Neuronal stem cell (in vitro differentiated cells): ENCODE data around the gene F13A1.

Source experiments
- DNase-seq: peaks from one replicate; pipeline ENCODE4 v3.0.0-alpha.2; 2013; ENCODE audit warnings: low spot score
- H2AFZ ChIP-seq: one replicate; pipeline ENCODE4 v1.6.1; 2013; ENCODE audit warnings: mild to moderate bottlenecking, low read length, inconsistent platforms
- H2AK5ac ChIP-seq: 2 replicates; pipeline ENCODE4 v1.6.1; 2013; ENCODE audit warnings: low read depth, mild to moderate bottlenecking, inconsistent platforms, low read length, moderate library complexity, mixed read lengths
- H2BK120ac ChIP-seq: 2 replicates; pipeline ENCODE4 v1.6.1; 2013; ENCODE audit warnings: low read depth, mild to moderate bottlenecking, inconsistent platforms, low read length, moderate library complexity, mixed read lengths
- H2BK12ac ChIP-seq: one replicate; pipeline ENCODE4 v1.6.1; 2013; ENCODE audit warnings: low read length, inconsistent platforms
- H2BK15ac ChIP-seq: 2 replicates; pipeline ENCODE4 v1.6.1; 2013; ENCODE audit warnings: mild to moderate bottlenecking, low read length, inconsistent platforms, mixed read lengths
- H2BK5ac ChIP-seq: one replicate; pipeline ENCODE4 v1.6.1; 2013; ENCODE audit warnings: inconsistent platforms, mild to moderate bottlenecking, low read length, moderate library complexity
- H3K14ac ChIP-seq: one replicate; pipeline ENCODE4 v1.6.1; 2013; ENCODE audit warnings: low read length, inconsistent platforms
- H3K18ac ChIP-seq: 2 replicates; pipeline ENCODE4 v1.6.1; 2013; ENCODE audit warnings: low read length, inconsistent platforms
- H3K23ac ChIP-seq: 2 replicates; pipeline ENCODE4 v1.6.1; 2013; ENCODE audit warnings: low read depth, mild to moderate bottlenecking, mixed read lengths, low read length, inconsistent platforms; ENCODE audit not compliant: poor library complexity
- H3K27ac ChIP-seq: replicated peaks from 3 replicates; pipeline ENCODE4 v1.5.1; 2013; ENCODE audit warnings: low read length, inconsistent platforms
- H3K27me3 ChIP-seq, 3 experiments: 2 replicates each; pipeline ENCODE4 v1.6.1; 2013; ENCODE audit warnings: low read length in 3 of 3, mild to moderate bottlenecking in 2 of 3, inconsistent platforms in 1 of 3, low read depth in 1 of 3, mixed read lengths in 1 of 3, moderate library complexity in 1 of 3; ENCODE audit not compliant: control insufficient read depth in 3 of 3, insufficient read depth in 3 of 3
- H3K36me3 ChIP-seq, 2 donors: replicated peaks in 1 of 2; 2 replicates each; pipeline ENCODE4 v1.6.1; 2013; ENCODE audit warnings: low read length in 2 of 2; ENCODE audit not compliant: control insufficient read depth in 2 of 2, insufficient read depth in 2 of 2
- H3K4ac ChIP-seq: 2 replicates; pipeline ENCODE4 v1.6.1; 2013; ENCODE audit warnings: inconsistent platforms, mild to moderate bottlenecking, low read length, moderate library complexity
- H3K4me1 ChIP-seq, 2 donors: 1 replicate in 1 of 2; 2 replicates in 1 of 2; pipeline ENCODE4 v1.6.1; 2013; ENCODE audit warnings: low read length in 2 of 2, low read depth in 1 of 2; ENCODE audit not compliant: control insufficient read depth in 2 of 2, insufficient read depth in 1 of 2
- H3K4me2 ChIP-seq: one replicate; pipeline ENCODE4 v1.6.1; 2013; ENCODE audit warnings: mild to moderate bottlenecking, low read length, inconsistent platforms; ENCODE audit not compliant: insufficient read depth, poor library complexity, severe bottlenecking
- H3K4me3 ChIP-seq, 2 donors: 2 replicates each; pipeline ENCODE4 v1.5.1; 2013; ENCODE audit warnings: low read length in 2 of 2, mild to moderate bottlenecking in 2 of 2, inconsistent platforms in 1 of 2, moderate library complexity in 1 of 2
- H3K79me1 ChIP-seq: one replicate; pipeline ENCODE4 v1.6.1; 2013; ENCODE audit warnings: low read depth, mild to moderate bottlenecking, inconsistent platforms, low read length, moderate library complexity
- H3K9ac ChIP-seq: one replicate; pipeline ENCODE4 v1.6.1; 2013; ENCODE audit warnings: mild to moderate bottlenecking, low read depth, low read length, inconsistent platforms; ENCODE audit not compliant: poor library complexity
- H3K9me3 ChIP-seq, 2 donors: replicated peaks in 1 of 2; 2 replicates each; pipeline versions ENCODE3 to v1.6.1; 2013; ENCODE audit warnings: low read length in 2 of 2, mild to moderate bottlenecking in 2 of 2, inconsistent platforms in 1 of 2, low read depth in 1 of 2, mixed read lengths in 1 of 2, moderate library complexity in 1 of 2; ENCODE audit not compliant: control insufficient read depth in 2 of 2, insufficient read depth in 1 of 2
- H4K8ac ChIP-seq: one replicate; pipeline ENCODE4 v1.6.1; 2013; ENCODE audit warnings: low read depth, mild to moderate bottlenecking, inconsistent platforms, low read length, moderate library complexity
- H4K91ac ChIP-seq: one replicate; pipeline ENCODE4 v1.6.1; 2013; ENCODE audit warnings: low read length, low read depth, mild to moderate bottlenecking, inconsistent platforms; ENCODE audit not compliant: poor library complexity
- WGBS, 2 donors: extraction: QIAGEN DNeasy Blood & Tissue Kit; methylation state at CpG; one replicate each; pipeline ENCODE4 v1.1.7; 2013; ENCODE audit warnings: missing lambda C conversion rate in 2 of 2, mixed read lengths in 1 of 2; ENCODE audit not compliant: insufficient read length in 2 of 2, insufficient replicate concordance in 1 of 2; ENCODE audit errors: extremely low coverage in 2 of 2; 5-methylcytosine and 5-hydroxymethylcytosine counted together

F13A1 gene

DNA sequence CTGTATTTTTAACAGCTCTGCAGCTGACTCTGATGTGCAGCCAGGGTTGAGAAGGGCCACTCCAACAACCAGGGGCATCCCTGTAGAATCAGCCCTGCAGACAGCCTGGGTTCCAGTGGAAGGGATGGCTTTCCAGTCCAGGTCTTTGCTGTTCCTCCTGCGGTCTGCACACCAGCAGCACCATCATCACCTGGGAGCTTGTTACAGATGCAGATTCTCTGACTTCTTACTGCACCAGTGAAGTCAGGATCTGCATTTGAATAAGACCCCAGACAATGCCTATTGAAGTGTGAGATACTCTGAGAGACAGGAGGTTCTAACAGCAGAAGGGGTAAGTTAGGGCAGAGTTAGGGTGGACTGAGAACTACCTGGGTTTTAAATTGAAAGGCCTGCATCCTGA is 151.3 kb downstream of the F13A1 start:
- no peak overlapping the region for H3K18ac ChIP-seq
- H2AFZ ChIP-seq: no peak overlapping the region
- no peak overlapping the region for H3K4ac ChIP-seq
- no peak overlapping the region for H4K91ac ChIP-seq
- H3K27me3 ChIP-seq: no peaks in the 10 kb centered on the region
- no peak overlapping the region for H3K4me3 ChIP-seq
- no peak overlapping the region for H3K4me2 ChIP-seq
- H2BK5ac ChIP-seq: no peak overlapping the region
- H4K8ac ChIP-seq: no peak overlapping the region
- no peaks in the 10 kb centered on the region for H3K79me1 ChIP-seq
- H3K4me1 ChIP-seq: no peaks in the 10 kb centered on the region
- H3K9me3 ChIP-seq: no peaks in the 10 kb centered on the region
- WGBS, 2 donors: no CpG with 5 or more reads among the region's 1 CpG
- H3K27ac ChIP-seq: no peak overlapping the region
- H3K14ac ChIP-seq: no peak overlapping the region
- H3K36me3 ChIP-seq: no peaks in the 10 kb centered on the region
- H2BK12ac ChIP-seq: no peak overlapping the region
- H2BK120ac ChIP-seq: no peak overlapping the region
- H2AK5ac ChIP-seq: no peak overlapping the region
- DNase-seq: no peak
- no peak overlapping the region for H3K9ac ChIP-seq
- H2BK15ac ChIP-seq: no peak overlapping the region
- H3K23ac ChIP-seq: no peak overlapping the region

DNA sequence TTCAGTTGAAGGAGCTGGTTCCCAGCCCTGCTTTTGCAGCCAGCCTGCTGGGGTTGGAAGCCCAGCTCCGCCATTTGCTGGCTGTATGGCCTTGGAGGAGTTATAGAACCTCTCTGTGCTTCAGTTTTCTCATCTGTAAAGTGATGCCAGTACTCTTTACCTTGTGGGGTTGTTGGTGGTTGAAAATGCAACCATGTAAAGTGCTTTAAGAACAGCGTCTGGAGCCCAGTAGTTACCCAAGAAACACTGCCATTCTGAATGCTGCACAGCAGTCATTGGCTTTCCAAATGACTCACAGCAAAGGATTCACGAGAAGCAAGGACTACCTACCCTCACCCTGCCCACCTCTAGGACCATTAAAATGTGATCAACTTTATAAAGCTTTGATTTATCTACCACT is 154.4 kb downstream of the F13A1 start:
- no peak for DNase-seq
- no peaks in the 10 kb centered on the region for H3K9me3 ChIP-seq
- no peak overlapping the region for H3K4me2 ChIP-seq
- no peak overlapping the region for H3K14ac ChIP-seq
- no peak overlapping the region for H3K4me3 ChIP-seq
- H2AK5ac ChIP-seq: no peak overlapping the region
- H3K27ac ChIP-seq: no peak overlapping the region
- no peak overlapping the region for H2BK12ac ChIP-seq
- H4K8ac ChIP-seq: no peak overlapping the region
- no peak overlapping the region for H2BK5ac ChIP-seq
- no peaks in the 10 kb centered on the region for H3K79me1 ChIP-seq
- H3K9ac ChIP-seq: no peak overlapping the region
- H3K23ac ChIP-seq: no peak overlapping the region
- no peaks in the 10 kb centered on the region for H3K4me1 ChIP-seq
- H4K91ac ChIP-seq: no peak overlapping the region
- H3K4ac ChIP-seq: no peak overlapping the region
- H3K36me3 ChIP-seq: no peaks in the 10 kb centered on the region
- H3K27me3 ChIP-seq: no peaks in the 10 kb centered on the region
- H2BK15ac ChIP-seq: no peak overlapping the region
- H3K18ac ChIP-seq: no peak overlapping the region
- no peak overlapping the region for H2BK120ac ChIP-seq
- no peak overlapping the region for H2AFZ ChIP-seq
- WGBS, 2 donors: no CpG with 5 or more reads among the region's 3 CpGs

GRCh38 chr6:6164367-6164766 is 156.1 kb downstream of the F13A1 start:
- Histone ChIP-seq H2BK15ac (no peak overlapping the region), H4K91ac (no peak overlapping the region), H3K79me1 (no peaks in the 10 kb centered on the region), H3K9me3 (no peaks in the 10 kb centered on the region), H2BK120ac (no peak overlapping the region), H4K8ac (no peak overlapping the region), H3K23ac (no peak overlapping the region), H3K18ac (no peak overlapping the region), H2AK5ac (no peak overlapping the region), H2AFZ (no peak overlapping the region), H3K4me2 (no peak overlapping the region), H3K36me3 (no peaks in the 10 kb centered on the region), H2BK12ac (no peak overlapping the region), H3K27ac (no peak overlapping the region), H3K27me3 (no peaks in the 10 kb centered on the region), H3K4me1 (no peaks in the 10 kb centered on the region), H3K4ac (no peak overlapping the region), H3K9ac (no peak overlapping the region), H3K14ac (no peak overlapping the region), H2BK5ac (no peak overlapping the region), H3K4me3 (no peak overlapping the region)
- DNase-seq: no peak
- 100% methylated on average over 2 of the region's 4 CpGs; no CpG with 5 or more reads in 1 of the 2 donors for WGBS, 2 donors

DNA sequence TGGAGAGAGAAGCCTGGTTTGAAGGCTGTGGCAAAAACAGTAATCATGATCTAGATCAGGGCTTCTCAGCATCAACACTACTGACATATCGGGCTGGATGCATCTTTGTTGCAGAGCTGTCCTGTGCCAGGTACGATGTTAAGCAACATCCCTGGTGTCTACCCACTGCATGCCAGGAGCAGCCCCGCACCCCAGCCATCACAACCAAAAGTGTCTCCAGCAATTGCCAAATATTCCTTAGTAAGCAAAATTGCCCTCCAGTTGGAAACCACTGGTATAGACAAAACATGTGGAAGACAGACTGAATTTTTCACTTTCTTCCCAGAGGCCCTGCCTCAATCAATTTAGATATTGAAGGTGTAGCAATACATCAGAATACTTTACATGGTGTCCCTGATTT is 166.1 kb downstream of the F13A1 start:
- no peak overlapping the region for H4K91ac ChIP-seq
- no peaks in the 10 kb centered on the region for H3K79me1 ChIP-seq
- H2BK15ac ChIP-seq: no peak overlapping the region
- no peak for DNase-seq
- H4K8ac ChIP-seq: no peak overlapping the region
- H2BK5ac ChIP-seq: no peak overlapping the region
- no peaks in the 10 kb centered on the region for H3K27me3 ChIP-seq
- peaks cover 0 to 2% of the 10 kb centered on the region in 2 donors for H3K4me1 ChIP-seq
- H3K4me2 ChIP-seq: no peak overlapping the region
- no peak overlapping the region for H3K18ac ChIP-seq
- no peak overlapping the region for H2BK120ac ChIP-seq
- no peak overlapping the region for H3K14ac ChIP-seq
- no peak overlapping the region for H2AFZ ChIP-seq
- H3K36me3 ChIP-seq: no peaks in the 10 kb centered on the region
- no peaks in the 10 kb centered on the region for H3K9me3 ChIP-seq
- H3K9ac ChIP-seq: no peak overlapping the region
- H3K4me3 ChIP-seq: peak overlapping the region in 1 of 2 donors; percentile 22
- no peak overlapping the region for H3K23ac ChIP-seq
- H3K4ac ChIP-seq: no peak overlapping the region
- H2AK5ac ChIP-seq: no peak overlapping the region
- no peak overlapping the region for H3K27ac ChIP-seq
- H2BK12ac ChIP-seq: no peak overlapping the region
- no CpG with 5 or more reads among the region's 3 CpGs for WGBS, 2 donors
